CD4-positive, CD25-positive, alpha-beta regulatory T cell (primary cell): ENCODE data around the gene SERINC3. TPM values are rescaled to one million over a fixed set of nuclear protein-coding genes. Genes with fewer than 3 reads are reported as not detected.

Experiments used
- ATAC-seq, 2 donors: fragments of 150-1000 bp; cut with Tn5 transposase; one replicate each; pipeline ENCODE4 v1.10.0; 2021; ENCODE audit warnings: low read depth in 2 of 2, moderate number of reproducible peaks in 2 of 2, moderate library complexity in 1 of 2
- DNase-seq, 3 donors: peaks; one replicate each; pipeline versions ENCODE4 v3.0.0 to v3.0.0-alpha.2; 2012 to 2022; ENCODE audit warnings: mixed read lengths in 1 of 3
- H3K27ac ChIP-seq: one replicate; pipeline ENCODE4 v1.7.0; 2013; ENCODE audit warnings: mild to moderate bottlenecking, low read length; ENCODE audit not compliant: insufficient read depth, poor library complexity, severe bottlenecking
- H3K27me3 ChIP-seq: one replicate; pipeline ENCODE4 v1.7.0; 2013; ENCODE audit warnings: low read length; ENCODE audit not compliant: control insufficient read depth, insufficient read depth
- H3K36me3 ChIP-seq: one replicate; pipeline ENCODE4 v1.7.0; 2013; ENCODE audit warnings: mild to moderate bottlenecking, low read length, moderate library complexity; ENCODE audit not compliant: control insufficient read depth, insufficient read depth
- H3K4me1 ChIP-seq: 2 replicates; pipeline ENCODE4 v1.7.0; 2013; ENCODE audit warnings: mild to moderate bottlenecking, low read length; ENCODE audit not compliant: insufficient read depth, control insufficient read depth, poor library complexity, severe bottlenecking
- H3K4me3 ChIP-seq: one replicate; pipeline ENCODE4 v1.7.0; 2013; ENCODE audit warnings: low read depth, mild to moderate bottlenecking, low read length, moderate library complexity
- H3K9me3 ChIP-seq, 2 experiments: 1 replicate in 1 of 2; 2 replicates in 1 of 2; pipeline ENCODE4 v1.7.0; 2013; ENCODE audit warnings: low read length in 2 of 2, mild to moderate bottlenecking in 1 of 2, moderate library complexity in 1 of 2; ENCODE audit not compliant: control insufficient read depth in 2 of 2
- H3K27ac Mint-ChIP-seq, 3 donors: one replicate each; pipeline ENCODE4 v1.8.0; 2020 to 2022; ENCODE audit warnings: mild to moderate bottlenecking in 3 of 3, mixed read lengths in 3 of 3, moderate library complexity in 2 of 3
- H3K27me3 Mint-ChIP-seq: one replicate; pipeline ENCODE4 v1.8.0; 2022; ENCODE audit warnings: mild to moderate bottlenecking, mixed read lengths
- H3K36me3 Mint-ChIP-seq: one replicate; pipeline ENCODE4 v1.8.0; 2020; ENCODE audit warnings: mixed read lengths
- H3K4me1 Mint-ChIP-seq, 4 donors: one replicate each; pipeline ENCODE4 v1.8.0; 2020 to 2022; ENCODE audit warnings: mixed read lengths in 4 of 4, mild to moderate bottlenecking in 1 of 4
- H3K4me3 Mint-ChIP-seq, 4 donors: one replicate each; pipeline ENCODE4 v1.8.0; 2020 to 2022; ENCODE audit warnings: mild to moderate bottlenecking in 4 of 4, mixed read lengths in 4 of 4, moderate library complexity in 3 of 4
- H3K9me3 Mint-ChIP-seq, 7 donors: one replicate each; pipeline ENCODE4 v1.8.0; 2020 to 2022; ENCODE audit warnings: mixed read lengths in 7 of 7, mild to moderate bottlenecking in 3 of 7, moderate library complexity in 2 of 7
- polyA plus RNA-seq, 4 donors: library from polyadenylated mRNA; unstranded; fragments of 300-500 nt; fragmentation: Illumina TruSeq; gene quantifications; one replicate each; pipeline ENCODE4 v1.2.3, GENCODE V29; 2021
- total RNA-seq: library from RNA; stranded (reverse); gene quantifications from one replicate; pipeline ENCODE4 v1.2.3, GENCODE V29; 2022

The SERINC3 gene
- total and polyA plus RNA-seq, 5 donors from 2014 or later = 77.3 to 254 (median 196) TPM

DNA sequence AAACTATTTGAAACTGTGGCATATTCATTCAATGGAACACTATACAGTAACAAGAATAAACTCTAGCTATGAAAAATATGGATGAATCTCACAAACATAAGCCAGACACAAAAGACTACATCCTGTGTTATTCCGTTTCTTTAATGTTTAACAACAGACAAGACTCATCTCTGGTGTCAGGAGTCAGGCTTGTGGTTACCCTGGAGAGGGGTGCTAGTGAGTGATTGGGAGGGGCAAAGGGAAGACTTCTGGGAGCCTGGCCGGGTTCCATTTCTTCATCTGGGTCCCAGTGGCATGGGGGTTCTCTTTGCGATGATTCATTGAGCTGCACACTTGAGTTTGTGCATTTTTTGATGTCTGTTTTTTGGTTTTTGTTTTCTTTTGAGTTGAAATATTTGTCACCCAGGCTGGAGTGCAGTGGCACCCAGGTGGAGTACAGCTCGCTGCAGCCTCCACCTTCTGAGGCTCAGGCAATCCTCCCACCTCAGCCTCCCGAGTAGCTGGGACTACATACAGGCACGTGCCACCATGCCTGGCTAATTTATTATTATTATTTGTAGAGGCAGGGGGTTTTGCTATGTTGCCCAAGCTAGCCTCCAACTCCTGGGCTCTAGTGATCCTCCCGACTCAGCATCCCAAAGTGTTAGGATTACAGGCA is 67.4 kb downstream of the SERINC3 start:
- Histone ChIP-seq H3K9me3 (no peaks in the 10 kb centered on the region), H3K36me3 (no peaks in the 10 kb centered on the region), H3K4me3 (no peak overlapping the region), H3K27me3 (no peaks in the 10 kb centered on the region), H3K4me1 (no peaks in the 10 kb centered on the region), H3K27ac (no peak overlapping the region)
- ATAC-seq = no peak
- Mint-ChIP-seq H3K9me3 (no peaks in the 10 kb centered on the region), H3K27ac (no peak overlapping the region), H3K4me1 (no peaks in the 10 kb centered on the region), H3K27me3 (no peaks in the 10 kb centered on the region), H3K4me3 (no peak overlapping the region), H3K36me3 (no peaks in the 10 kb centered on the region)
- no peak for DNase-seq

DNA sequence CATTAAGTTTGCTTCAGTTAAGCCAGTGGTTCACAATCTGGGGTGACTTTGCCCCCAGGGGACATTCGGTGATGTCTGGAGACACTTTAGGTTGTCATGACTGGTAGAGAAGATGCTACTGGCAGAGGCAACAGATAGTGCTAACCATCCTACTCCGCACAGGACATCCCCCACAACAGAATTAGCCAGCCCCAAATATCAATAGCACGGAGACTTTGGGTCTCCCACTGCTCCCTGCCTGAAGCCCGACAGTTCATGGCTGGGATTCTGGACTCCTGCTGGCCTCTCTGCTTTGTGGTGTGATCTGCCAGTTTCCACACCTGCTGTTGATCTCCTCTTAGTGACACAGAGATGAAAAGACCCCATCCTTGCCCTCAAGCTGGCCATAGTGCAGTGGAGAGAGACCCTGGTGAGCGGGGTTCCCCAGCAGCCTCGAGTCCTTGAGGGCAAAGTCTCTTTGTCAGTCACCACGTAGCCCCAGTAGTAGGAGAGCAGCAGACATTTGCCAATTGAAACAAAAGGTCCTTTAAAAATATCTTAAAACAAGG is 70.9 kb downstream of the SERINC3 start:
- Mint-ChIP-seq H3K27me3 (peaks cover 7% of the 10 kb centered on the region), H3K4me3 (no peak overlapping the region)

DNA sequence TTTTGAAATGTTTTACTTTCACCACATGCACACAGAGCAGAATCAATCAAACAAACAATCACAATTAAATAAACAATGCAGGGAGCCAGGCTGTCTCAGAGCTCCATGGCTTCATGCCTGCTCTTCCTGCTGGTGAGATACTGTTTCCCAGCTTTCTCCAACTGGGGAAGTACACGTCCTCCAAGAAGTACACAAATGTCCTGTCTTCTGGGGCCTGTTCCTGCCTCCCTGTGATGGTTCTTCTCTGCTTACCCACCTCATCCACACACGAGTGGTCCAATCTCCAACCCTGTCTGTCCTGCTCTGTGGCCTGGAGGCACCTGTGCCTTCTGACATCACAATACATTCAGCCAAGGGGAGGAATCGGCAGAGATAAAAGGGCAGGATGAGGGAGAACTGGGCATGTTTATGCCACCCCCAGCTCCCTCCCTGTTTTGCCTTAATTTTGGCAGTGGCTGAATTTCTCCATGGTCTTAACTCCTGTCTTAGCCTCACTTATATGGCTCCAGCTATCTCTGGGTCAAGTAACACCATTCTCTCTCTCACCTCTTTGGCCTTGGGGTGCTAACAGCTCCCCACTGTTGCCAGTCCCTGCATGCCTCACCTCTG is 71.5 kb downstream of the SERINC3 start:
- ATAC-seq = no peak
- Mint-ChIP-seq H3K27ac (no peak overlapping the region), H3K4me1 (no peaks in the 10 kb centered on the region)

More for the DNA sequence above, 70.9 kb downstream of the SERINC3 start:
- DNase-seq (no peak), ATAC-seq (no peak)
- no peaks in the 10 kb centered on the region for H3K9me3 ChIP-seq
- no peaks in the 10 kb centered on the region for H3K36me3 ChIP-seq
- Mint-ChIP-seq H3K4me1 (no peaks in the 10 kb centered on the region), H3K27ac (no peak overlapping the region), H3K36me3 (no peaks in the 10 kb centered on the region), H3K9me3 (no peaks in the 10 kb centered on the region)
- no peak overlapping the region for H3K4me3 ChIP-seq
- no peaks in the 10 kb centered on the region for H3K4me1 ChIP-seq
- H3K27me3 ChIP-seq = no peaks in the 10 kb centered on the region
- no peak overlapping the region for H3K27ac ChIP-seq

DNA sequence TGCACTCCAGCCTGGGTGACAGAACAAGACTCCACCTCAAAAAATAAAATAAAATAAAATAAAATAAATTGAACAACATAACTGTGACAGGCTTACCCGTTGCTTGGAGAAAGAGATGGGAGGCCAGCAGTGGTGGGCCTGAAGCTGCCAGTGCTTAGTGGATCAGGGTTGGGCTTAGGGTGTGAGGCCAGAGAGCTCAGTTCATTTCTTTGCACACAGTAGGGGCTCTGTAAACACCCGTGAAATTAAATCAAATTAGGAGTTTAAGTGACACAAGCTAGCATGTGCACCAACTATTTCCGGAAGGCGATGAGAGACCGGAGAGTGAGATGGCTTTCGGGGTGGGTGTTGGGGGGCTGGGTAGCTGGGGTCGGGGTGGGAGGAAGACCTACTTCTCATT is 72.0 kb downstream of the SERINC3 start:
- no peaks in the 10 kb centered on the region for H3K36me3 ChIP-seq
- H3K9me3 Mint-ChIP-seq = no peaks in the 10 kb centered on the region
- H3K27me3 ChIP-seq = no peaks in the 10 kb centered on the region
- peaks cover 15% of the 10 kb centered on the region for H3K27me3 Mint-ChIP-seq
- no peak for ATAC-seq
- no peak overlapping the region for H3K4me3 Mint-ChIP-seq
- H3K4me3 ChIP-seq = no peak overlapping the region
- H3K36me3 Mint-ChIP-seq = no peaks in the 10 kb centered on the region
- H3K9me3 ChIP-seq = no peaks in the 10 kb centered on the region
- H3K27ac ChIP-seq = no peak overlapping the region
- H3K4me1 Mint-ChIP-seq = no peaks in the 10 kb centered on the region
- DNase-seq = no peak
- no peaks in the 10 kb centered on the region for H3K4me1 ChIP-seq
- no peak overlapping the region for H3K27ac Mint-ChIP-seq

More for the DNA sequence above, 71.5 kb downstream of the SERINC3 start:
- Histone ChIP-seq H3K4me3 (no peak overlapping the region), H3K36me3 (no peaks in the 10 kb centered on the region), H3K27ac (no peak overlapping the region), H3K27me3 (no peaks in the 10 kb centered on the region), H3K9me3 (no peaks in the 10 kb centered on the region), H3K4me1 (no peaks in the 10 kb centered on the region)
- Mint-ChIP-seq H3K9me3 (no peaks in the 10 kb centered on the region), H3K4me3 (no peak overlapping the region), H3K27me3 (peaks cover 13% of the 10 kb centered on the region), H3K36me3 (no peaks in the 10 kb centered on the region)
- DNase-seq = no peak

GRCh38 chr20:44448753-44449546 is 72.9 kb downstream of the SERINC3 start:
- Histone ChIP-seq H3K36me3 (no peaks in the 10 kb centered on the region), H3K27ac (no peak overlapping the region), H3K9me3 (no peaks in the 10 kb centered on the region), H3K4me3 (no peak overlapping the region), H3K4me1 (no peaks in the 10 kb centered on the region), H3K27me3 (no peaks in the 10 kb centered on the region)
- ATAC-seq (no peak), DNase-seq (peak in 1 of 3 donors; percentile 11)
- Mint-ChIP-seq H3K36me3 (no peaks in the 10 kb centered on the region), H3K4me3 (no peak overlapping the region), H3K27ac (no peak overlapping the region), H3K9me3 (no peaks in the 10 kb centered on the region), H3K4me1 (no peaks in the 10 kb centered on the region), H3K27me3 (peaks cover 15% of the 10 kb centered on the region)

DNA sequence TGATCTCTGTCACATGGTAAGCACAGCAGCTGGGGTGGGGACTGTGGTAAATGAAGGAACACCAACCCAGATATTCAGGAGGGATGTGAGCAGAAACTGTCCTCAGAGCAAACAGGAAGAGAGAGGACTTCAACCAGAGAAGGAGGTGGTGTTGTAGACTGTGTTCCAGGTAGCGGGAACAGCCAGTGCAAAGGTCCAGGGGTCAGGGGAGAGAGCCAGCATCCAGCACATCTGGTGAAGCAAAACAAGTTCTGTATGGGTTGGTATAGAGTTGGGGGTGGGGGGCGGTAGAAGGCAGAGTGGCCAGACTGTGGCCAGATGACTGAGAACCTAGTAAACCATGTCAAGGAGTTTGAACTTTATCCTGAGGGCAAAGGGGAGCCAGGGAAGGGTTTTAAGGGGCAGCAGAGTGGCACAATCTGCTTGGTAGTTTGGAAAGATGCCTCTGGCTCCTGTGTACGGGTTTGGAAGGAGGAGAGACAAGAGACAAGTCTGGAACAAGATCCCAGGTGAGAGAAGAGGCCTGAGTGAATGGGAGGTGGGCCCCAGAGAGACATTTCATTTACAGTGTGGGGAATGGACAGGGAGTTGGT is 73.9 kb downstream of the SERINC3 start:
- no peaks in the 10 kb centered on the region for H3K9me3 ChIP-seq
- H3K4me3 ChIP-seq = no peak overlapping the region
- Mint-ChIP-seq H3K9me3 (no peaks in the 10 kb centered on the region), H3K4me3 (no peak overlapping the region), H3K27me3 (peaks cover 15% of the 10 kb centered on the region), H3K27ac (no peak overlapping the region), H3K4me1 (no peaks in the 10 kb centered on the region), H3K36me3 (no peaks in the 10 kb centered on the region)
- no peak for DNase-seq
- no peak overlapping the region for H3K27ac ChIP-seq
- H3K4me1 ChIP-seq = no peaks in the 10 kb centered on the region
- H3K36me3 ChIP-seq = no peaks in the 10 kb centered on the region
- H3K27me3 ChIP-seq = no peaks in the 10 kb centered on the region
- no peak for ATAC-seq
